WTC11 (cell line): ENCODE data around the gene ZBTB44.

Experiments used
- ATF1 ChIP-seq: sonication (generic); formaldehyde crosslinking; IDR thresholded peaks from 2 replicates; pipeline ENCODE4 v1.8.1; 2023; ENCODE audit warnings: mild to moderate bottlenecking, moderate library complexity, missing genetic modification reagents
- CTCF ChIP-seq: fragments of 200-600 bp; IDR thresholded peaks from 2 replicates; pipeline ENCODE4 v1.8.0; 2022; ENCODE audit warnings: antibody characterized with exemption
- ELF4 ChIP-seq: sonication (generic); formaldehyde crosslinking; IDR thresholded peaks from 2 replicates; pipeline ENCODE4 v1.8.1; 2022; ENCODE audit warnings: low read depth, mild to moderate bottlenecking, moderate library complexity, missing genetic modification reagents
- IRF2 ChIP-seq: sonication (generic); formaldehyde crosslinking; IDR thresholded peaks from 2 replicates; pipeline ENCODE4 v1.8.0; 2022; ENCODE audit warnings: low read depth, missing genetic modification reagents, borderline replicate concordance
- PRDM15 ChIP-seq: sonication (generic); formaldehyde crosslinking; IDR thresholded peaks from 2 replicates; pipeline ENCODE4 v1.8.0; 2022; ENCODE audit warnings: missing genetic modification reagents
- TEAD4 ChIP-seq: sonication (generic); formaldehyde crosslinking; IDR thresholded peaks from 2 replicates; pipeline ENCODE4 v1.8.0; 2022; ENCODE audit warnings: mild to moderate bottlenecking, missing genetic modification reagents
- ZBTB21 ChIP-seq: sonication (generic); formaldehyde crosslinking; IDR thresholded peaks from 2 replicates; pipeline ENCODE4 v1.8.1; 2023; ENCODE audit warnings: mild to moderate bottlenecking, missing genetic modification reagents, borderline replicate concordance
- ZBTB43 ChIP-seq: sonication (generic); formaldehyde crosslinking; IDR thresholded peaks from 2 replicates; pipeline ENCODE4 v1.8.1; 2023; ENCODE audit warnings: mild to moderate bottlenecking, missing genetic modification reagents
- TF ChIP-seq, protein P1 (sequence below): sonication (generic); formaldehyde crosslinking; IDR thresholded peaks from 2 replicates; pipeline ENCODE4 v1.8.0; 2022; ENCODE audit warnings: mild to moderate bottlenecking, missing genetic modification reagents

DNA sequence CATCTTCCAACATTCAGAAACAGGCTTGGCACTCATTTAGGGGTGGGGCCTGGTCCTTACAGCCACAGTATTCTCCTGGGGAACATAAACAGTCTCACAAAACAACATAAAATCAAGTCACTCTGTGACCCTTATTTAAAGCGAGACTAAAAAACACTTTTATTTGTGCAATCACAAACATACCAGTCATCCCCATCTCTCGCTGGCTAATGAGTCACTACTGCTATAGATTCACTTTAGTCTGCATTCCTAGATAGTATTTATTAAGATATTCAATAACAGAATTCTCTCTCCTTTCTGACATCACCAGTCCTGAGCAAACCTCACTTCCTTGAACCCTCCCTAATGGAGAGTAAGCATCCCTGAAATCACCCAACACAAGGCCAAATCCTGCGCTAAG lies 68.0 kb downstream of the ZBTB44 start:
- TF ChIP-seq CTCF (no peak), ELF4 (CRISPR knock-in tag) (no peak), PRDM15 (CRISPR knock-in tag) (no peak), ATF1 (CRISPR knock-in tag) (no peak), ZBTB43 (CRISPR knock-in tag) (no peak), TEAD4 (CRISPR knock-in tag) (no peak), ZBTB21 (CRISPR knock-in tag) (no peak), IRF2 (CRISPR knock-in tag) (no peak)
- TF ChIP-seq, protein P1, sequence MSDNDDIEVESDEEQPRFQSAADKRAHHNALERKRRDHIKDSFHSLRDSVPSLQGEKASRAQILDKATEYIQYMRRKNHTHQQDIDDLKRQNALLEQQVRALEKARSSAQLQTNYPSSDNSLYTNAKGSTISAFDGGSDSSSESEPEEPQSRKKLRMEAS, result no peak
